GM21360 (cell line): ENCODE measurements around the gene MIF.

Experiments used
- ATAC-seq: cut with Tn5 transposase; IDR thresholded peaks from one replicate; pipeline ENCODE4 v1.9.1; 2021; ENCODE audit warnings: mild to moderate bottlenecking, moderate library complexity; ENCODE audit not compliant: unreplicated experiment

The MIF gene

DNA sequence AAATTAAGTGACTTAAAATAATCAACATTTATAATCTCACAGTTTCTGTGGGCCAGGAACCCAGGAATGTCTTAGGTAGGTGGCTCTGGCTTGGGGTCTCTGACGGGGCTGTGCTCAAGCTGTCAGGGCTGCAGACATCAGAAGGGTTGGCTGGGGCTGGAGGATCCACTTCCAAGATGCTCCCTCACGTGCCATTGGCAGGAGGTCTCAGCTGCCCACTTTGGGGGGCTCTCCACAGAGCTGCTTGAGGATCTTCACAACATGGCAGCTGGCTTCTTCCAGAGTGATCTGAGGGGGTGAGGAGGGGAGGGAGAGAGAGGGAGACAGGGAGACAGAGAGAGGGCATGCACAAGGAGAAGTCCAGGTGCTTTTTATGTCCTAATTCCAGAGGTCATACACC lies 18.4 kb upstream of the MIF start:
- no peak for ATAC-seq

DNA sequence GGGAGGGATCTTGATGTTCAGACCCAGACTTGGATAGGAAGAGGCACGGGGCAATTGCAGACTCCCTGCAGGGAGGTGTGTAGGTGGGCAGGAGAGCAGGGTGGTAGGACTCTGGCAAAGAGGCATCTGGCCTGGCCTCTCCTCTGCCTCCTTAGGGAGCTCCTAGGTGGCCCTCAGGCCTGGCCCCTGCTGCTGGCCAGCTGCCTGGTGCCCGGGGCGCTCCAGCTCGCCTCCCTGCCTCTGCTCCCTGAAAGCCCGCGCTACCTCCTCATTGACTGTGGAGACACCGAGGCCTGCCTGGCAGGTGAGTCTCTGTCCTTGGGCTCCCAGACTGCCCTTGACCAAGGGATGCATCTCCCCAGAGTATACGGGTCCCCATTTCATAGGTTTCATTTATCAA lies 16.6 kb upstream of the MIF start:
- ATAC-seq, result no peak

- no peak for ATAC-seq
Observed at GRCh38 chr22:23878219-23878618, 16.0 kb upstream of the MIF start.

- ATAC-seq, result no peak
Observed at GRCh38 chr22:23882370-23882769, 11.8 kb upstream of the MIF start.

- no peak for ATAC-seq
Observed at GRCh38 chr22:23883658-23884057, 10.5 kb upstream of the MIF start.

DNA sequence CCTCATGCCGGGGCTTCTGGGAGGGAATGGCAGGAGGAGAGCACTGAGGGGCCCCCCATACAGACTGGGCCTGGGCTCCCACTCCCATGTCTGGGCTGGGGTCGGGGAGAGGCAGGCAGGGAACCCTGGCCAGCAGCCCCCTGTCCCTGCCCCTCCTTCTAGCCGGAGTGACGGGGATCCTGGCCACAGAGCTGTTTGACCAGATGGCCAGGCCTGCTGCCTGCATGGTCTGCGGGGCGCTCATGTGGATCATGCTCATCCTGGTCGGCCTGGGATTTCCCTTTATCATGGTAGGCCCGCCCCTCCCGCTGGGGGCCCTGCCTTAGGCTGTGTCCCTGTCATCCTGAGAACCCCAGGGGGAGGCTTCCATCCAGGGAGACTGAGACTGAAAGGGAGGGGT lies 10.0 kb upstream of the MIF start:
- no peak for ATAC-seq

GRCh38 chr22:23888615-23889401 lies 5.4 kb upstream of the MIF start:
- ATAC-seq, result no peak

GRCh38 chr22:23889620-23890019 lies 4.6 kb upstream of the MIF start:
- ATAC-seq, result no peak

- ATAC-seq, result no peak
Observed at GRCh38 chr22:23891726-23892125, 2.5 kb upstream of the MIF start.

GRCh38 chr22:23892130-23892529 lies 2.1 kb upstream of the MIF start:
- no peak for ATAC-seq

DNA sequence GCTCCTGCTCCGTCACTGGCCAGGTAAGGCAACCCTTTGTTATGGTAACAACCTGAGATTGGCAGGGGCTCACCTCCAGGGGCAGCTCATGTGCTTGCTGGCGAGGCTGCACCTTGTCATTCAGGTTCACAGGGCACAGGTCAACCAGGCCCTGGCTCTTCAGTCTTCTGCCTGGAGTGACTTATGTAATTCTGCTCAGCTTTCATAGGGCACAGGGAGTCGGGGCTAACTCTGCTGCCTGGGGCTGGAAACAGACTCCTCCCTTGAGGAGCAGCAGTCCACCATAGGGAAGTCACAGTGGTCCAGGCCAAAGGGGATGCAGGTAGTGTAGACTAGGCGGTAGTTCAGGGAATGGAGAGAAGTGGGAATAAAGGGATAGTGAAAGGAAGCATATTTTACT lies 1.5 kb upstream of the MIF start:
- ATAC-seq, result no peak

- no peak for ATAC-seq
Observed at GRCh38 chr22:23893121-23893944, 850 bp upstream of the MIF start.

DNA sequence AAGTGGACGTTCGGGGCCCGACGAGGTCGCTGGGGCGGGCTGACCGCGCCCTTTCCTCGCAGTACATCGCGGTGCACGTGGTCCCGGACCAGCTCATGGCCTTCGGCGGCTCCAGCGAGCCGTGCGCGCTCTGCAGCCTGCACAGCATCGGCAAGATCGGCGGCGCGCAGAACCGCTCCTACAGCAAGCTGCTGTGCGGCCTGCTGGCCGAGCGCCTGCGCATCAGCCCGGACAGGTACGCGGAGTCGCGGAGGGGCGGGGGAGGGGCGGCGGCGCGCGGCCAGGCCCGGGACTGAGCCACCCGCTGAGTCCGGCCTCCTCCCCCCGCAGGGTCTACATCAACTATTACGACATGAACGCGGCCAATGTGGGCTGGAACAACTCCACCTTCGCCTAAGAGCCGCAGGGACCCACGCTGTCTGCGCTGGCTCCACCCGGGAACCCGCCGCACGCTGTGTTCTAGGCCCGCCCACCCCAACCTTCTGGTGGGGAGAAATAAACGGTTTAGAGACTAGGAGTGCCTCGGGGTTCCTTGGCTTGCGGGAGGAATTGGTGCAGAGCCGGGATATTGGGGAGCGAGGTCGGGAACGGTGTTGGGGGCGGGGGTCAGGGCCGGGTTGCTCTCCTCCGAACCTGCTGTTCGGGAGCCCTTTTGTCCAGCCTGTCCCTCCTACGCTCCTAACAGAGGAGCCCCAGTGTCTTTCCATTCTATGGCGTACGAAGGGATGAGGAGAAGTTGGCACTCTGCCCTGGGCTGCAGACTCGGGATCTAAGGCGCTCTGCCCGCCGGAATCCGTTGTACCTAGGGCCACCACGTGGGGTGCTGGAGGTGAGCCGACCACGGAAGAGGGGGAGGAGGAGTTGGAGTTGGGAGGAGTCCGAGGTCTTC lies 771 bp downstream of the MIF start:
- no peak for ATAC-seq

DNA sequence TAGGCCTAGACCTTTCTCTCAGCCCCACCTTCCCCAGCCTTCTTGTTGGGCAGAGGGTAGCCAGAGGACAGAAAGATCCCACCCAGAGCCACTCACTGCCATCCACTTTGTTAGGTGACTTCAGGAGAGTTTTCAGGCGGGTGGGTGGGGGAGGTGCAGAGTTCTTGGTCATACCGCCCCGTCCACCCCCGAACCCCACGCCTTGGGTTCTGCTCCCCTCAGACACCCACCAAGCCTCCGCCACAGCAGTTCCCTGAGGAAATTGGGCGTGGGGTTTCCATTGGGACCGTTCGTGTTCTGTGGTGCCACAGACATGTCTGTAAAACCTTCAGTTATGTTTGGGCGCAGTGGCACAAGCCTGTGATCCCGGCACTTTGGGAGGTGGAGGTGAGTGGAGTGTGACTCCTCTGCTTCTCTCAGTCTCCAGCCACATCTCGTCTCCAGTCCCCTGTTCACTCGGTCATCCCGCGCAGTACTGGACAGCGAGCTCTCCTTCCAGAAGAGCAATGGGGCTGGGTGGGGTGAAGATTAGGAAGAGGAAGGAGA lies 1.5 kb downstream of the MIF start:
- no peak for ATAC-seq

DNA sequence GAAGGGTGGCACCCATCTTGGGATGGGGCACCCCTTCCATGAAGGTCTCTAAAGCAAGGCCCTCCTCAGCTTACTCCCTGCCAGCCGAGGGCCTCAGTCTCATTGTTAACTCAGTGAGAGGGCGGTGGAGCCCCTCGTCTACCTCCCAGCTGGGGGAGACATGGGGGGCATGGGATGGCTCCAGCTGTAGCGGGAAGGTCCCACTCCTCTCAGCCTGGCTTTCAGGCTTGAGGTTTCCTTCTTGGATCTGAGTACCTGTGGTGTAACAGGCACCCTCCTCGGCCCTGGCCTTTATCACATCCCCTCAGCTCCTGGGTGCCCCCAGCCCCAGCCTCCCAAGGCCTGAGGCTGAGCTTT lies 2.0 kb downstream of the MIF start:
- ATAC-seq, result no peak

DNA sequence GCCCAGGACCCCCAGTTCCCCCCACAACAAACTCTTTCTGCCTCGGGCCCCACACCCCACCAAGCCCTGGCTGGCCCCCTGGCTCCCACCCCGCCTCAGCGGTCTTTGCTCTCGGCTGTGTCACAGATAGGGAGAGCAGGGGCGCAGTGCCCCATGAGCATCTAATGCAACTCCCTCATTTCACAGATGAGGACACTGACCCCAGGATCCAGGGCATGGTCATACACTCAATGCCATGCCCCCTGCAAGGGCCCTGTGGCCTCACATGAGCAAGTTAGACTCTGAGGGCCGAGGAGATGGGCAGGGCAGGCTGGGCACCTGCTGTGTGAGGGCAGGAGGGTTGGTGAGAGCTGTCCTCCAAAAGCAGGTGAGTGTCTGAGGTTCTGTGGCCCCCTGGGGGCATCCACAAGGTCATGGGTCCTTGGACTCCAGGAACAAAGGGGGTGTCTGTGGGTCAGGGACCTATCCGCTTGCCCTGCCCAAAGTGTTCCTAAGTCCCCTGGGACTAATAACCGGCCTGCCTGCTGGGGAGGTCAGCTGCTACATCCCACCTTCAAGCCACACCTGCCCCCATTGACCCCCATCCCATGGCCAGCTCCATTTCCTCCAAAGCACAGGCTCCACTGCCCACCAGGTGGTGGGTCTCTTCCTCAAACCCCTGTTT lies 2.5 kb downstream of the MIF start:
- ATAC-seq, result no peak

- no peak for ATAC-seq
Observed at GRCh38 chr22:23897320-23897719, 3.1 kb downstream of the MIF start.

DNA sequence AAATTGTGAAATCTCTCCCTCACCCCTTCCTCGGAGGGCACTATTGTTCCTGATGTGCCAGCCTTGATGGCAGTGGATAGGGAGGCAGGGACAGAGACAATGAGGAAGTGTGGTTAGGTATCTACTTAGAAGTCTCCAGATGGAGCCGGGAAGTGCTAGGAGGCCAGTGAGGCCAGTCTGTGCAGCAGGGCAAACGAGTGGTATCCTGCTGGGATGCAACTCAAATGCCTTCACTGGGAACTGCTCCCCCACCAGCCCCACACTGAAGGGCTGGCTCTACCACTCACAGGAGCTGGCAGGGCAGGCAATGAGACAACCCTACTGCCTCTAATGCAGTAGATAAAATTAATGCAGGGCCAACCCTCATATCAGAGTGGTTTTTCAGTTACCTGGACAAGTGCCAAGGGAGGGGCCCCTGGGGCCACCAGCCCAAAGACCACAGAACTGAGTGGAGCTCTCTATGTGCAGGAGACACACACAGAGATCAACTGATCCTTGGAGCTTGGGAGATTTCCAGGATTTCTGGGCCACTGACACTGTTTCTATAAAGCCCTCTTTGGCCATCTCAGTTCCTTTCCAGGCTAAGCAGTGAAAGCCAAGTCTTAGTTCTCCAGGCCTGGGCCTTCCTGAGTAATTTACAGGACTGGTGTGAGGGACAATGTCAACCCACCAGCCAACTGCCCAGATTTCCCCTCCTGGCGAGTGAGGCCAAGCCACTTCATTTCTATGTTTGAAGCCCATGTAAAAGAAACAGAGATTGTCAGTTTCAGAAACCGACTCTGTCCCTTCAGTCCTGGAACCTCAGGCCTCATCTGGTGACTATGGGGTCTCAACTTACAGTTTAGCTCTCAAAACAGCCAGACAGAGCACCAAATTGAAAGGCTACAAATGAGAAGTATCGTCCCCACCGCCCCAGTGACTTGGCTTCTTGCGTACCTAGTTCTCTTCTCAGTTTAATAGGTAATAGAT lies 4.1 kb downstream of the MIF start:
- no peak for ATAC-seq

GRCh38 chr22:23899042-23899745 lies 5.0 kb downstream of the MIF start:
- ATAC-seq, result no peak
